ENCODE data around the gene STAP1. TPM values are rescaled to one million over a fixed set of nuclear protein-coding genes. Genes with fewer than 3 reads are reported as not detected.

STAP1 gene
- total and polyA plus RNA-seq, 4 donors = 0.39 to 2.4 (median 0.56) TPM

DNA sequence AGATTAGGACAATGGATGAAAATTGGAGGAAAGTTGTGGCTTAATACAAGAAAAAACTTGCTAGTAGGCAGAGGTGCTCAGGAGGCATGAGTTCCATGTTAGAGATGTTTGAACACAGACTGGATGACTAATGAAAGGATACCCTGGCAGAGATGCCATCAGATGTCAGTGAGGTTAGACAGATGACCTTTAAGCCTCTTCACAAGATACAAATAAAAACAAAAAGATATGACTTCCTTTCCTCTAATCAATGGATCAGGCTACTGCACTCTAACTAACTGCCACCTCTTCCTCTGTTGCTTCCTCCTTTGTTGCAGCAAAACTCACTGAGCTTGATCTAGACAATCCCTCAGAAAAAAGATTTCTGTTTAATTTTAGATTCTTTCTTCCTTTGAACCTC, 14.7 kb downstream of the STAP1 start:
- no peak for TF ChIP-seq CTCF (IDR thresholded peaks at IDR 0.05; ENCODE audit: control extremely low read depth, extremely low read depth)
- no peak overlapping the region for H3K27ac ChIP-seq (ENCODE audit: low read depth in 1 of 2, low read length in 1 of 2)
- no peak for ATAC-seq (ENCODE audit: insufficient read depth, low FRiP score)

GRCh38 chr4:67575232-67576058, 16.9 kb downstream of the STAP1 start:
- ATAC-seq (ENCODE audit: insufficient read depth, low FRiP score) = no peak
- WGBS, 2 donors = 50 to 54% methylated on average over 13 of the region's 13 CpGs

More for the DNA sequence above, 14.7 kb downstream of the STAP1 start:
- DNase-seq = no peak
- H3K27me3 ChIP-seq (ENCODE audit: control insufficient read depth in 3 of 3, insufficient read depth in 3 of 3, low read length in 2 of 3) = no peaks in the 10 kb centered on the region
- H3K9ac ChIP-seq (ENCODE audit: insufficient read depth in 1 of 2, low read length in 2 of 2) = no peak overlapping the region
- H3K9me3 ChIP-seq (ENCODE audit: control insufficient read depth in 4 of 4, insufficient read depth in 3 of 4, low read length in 3 of 4) = no peaks in the 10 kb centered on the region
- no peak overlapping the region for H3K4me3 ChIP-seq
- no peaks in the 10 kb centered on the region for H3K4me1 ChIP-seq (ENCODE audit: control insufficient read depth in 5 of 5, insufficient read depth in 5 of 5, low read length in 5 of 5)
- no peaks in the 10 kb centered on the region for H3K36me3 ChIP-seq (ENCODE audit: control insufficient read depth in 4 of 4, insufficient read depth in 4 of 4, low read length in 4 of 4)

DNA sequence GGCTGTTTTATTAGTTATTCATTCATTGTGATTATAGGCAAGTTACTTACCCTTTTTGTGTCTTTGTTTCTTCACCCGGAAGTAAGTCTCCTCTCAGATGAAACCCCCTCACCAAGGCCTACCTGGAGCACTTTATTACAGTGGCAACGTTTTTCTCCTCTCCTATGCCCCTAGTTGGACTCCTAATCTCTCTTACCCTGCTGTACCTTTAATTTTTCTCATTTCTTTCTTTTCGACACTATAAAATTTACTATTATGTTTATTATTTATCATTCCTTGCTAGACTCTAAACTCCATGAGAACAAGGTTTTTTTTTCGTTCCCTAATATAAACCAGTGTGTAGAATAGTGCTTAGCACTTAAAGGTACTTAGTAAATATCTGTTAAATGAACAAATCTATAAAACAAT, 17.5 kb downstream of the STAP1 start:
- no peak for TF ChIP-seq CTCF (IDR thresholded peaks at IDR 0.05; ENCODE audit: control extremely low read depth, extremely low read depth)
- no peaks in the 10 kb centered on the region for H3K27me3 ChIP-seq (ENCODE audit: control insufficient read depth in 3 of 3, insufficient read depth in 3 of 3, low read length in 2 of 3)
- DNase-seq (no peak), ATAC-seq (ENCODE audit: insufficient read depth, low FRiP score) (no peak)
- H3K9ac ChIP-seq (ENCODE audit: insufficient read depth in 1 of 2, low read length in 2 of 2) = no peak overlapping the region
- H3K4me3 ChIP-seq = no peak overlapping the region
- 83 to 87% methylated on average over 4 of the region's 4 CpGs for WGBS, 2 donors
- no peaks in the 10 kb centered on the region for H3K9me3 ChIP-seq (ENCODE audit: control insufficient read depth in 4 of 4, insufficient read depth in 3 of 4, low read length in 3 of 4)
- H3K4me1 ChIP-seq (ENCODE audit: control insufficient read depth in 5 of 5, insufficient read depth in 5 of 5, low read length in 5 of 5) = no peaks in the 10 kb centered on the region
- H3K36me3 ChIP-seq (ENCODE audit: control insufficient read depth in 4 of 4, insufficient read depth in 4 of 4, low read length in 4 of 4) = no peaks in the 10 kb centered on the region
- H3K27ac ChIP-seq (ENCODE audit: low read depth in 1 of 2, low read length in 1 of 2) = no peak overlapping the region

More at GRCh38 chr4:67575232-67576058, 16.9 kb downstream of the STAP1 start:
- Histone ChIP-seq H3K4me1 (ENCODE audit: control insufficient read depth in 5 of 5, insufficient read depth in 5 of 5, low read length in 5 of 5) (no peaks in the 10 kb centered on the region), H3K4me3 (no peak overlapping the region), H3K9me3 (ENCODE audit: control insufficient read depth in 4 of 4, insufficient read depth in 3 of 4, low read length in 3 of 4) (no peaks in the 10 kb centered on the region), H3K36me3 (ENCODE audit: control insufficient read depth in 4 of 4, insufficient read depth in 4 of 4, low read length in 4 of 4) (no peaks in the 10 kb centered on the region), H3K27me3 (ENCODE audit: control insufficient read depth in 3 of 3, insufficient read depth in 3 of 3, low read length in 2 of 3) (no peaks in the 10 kb centered on the region), H3K9ac (ENCODE audit: insufficient read depth in 1 of 2, low read length in 2 of 2) (no peak overlapping the region), H3K27ac (ENCODE audit: low read depth in 1 of 2, low read length in 1 of 2) (no peak overlapping the region)
- peak in 2 of 3 donors; percentile 8 to 49 for DNase-seq
- TF ChIP-seq CTCF (IDR thresholded peaks at IDR 0.05; ENCODE audit: control extremely low read depth, extremely low read depth) = no peak

All from lung (tissue), 12 donors.